Panc1 (cell line): ENCODE data around the gene VRTN. TPM values are rescaled to one million over a fixed set of nuclear protein-coding genes. Genes with fewer than 3 reads are reported as not detected.

ENCODE experiments used
- ATAC-seq: fragments of 200-7000 bp; cut with Tn5 transposase; 2 replicates; pipeline ENCODE4 v1.9.1; 2020; ENCODE audit warnings: mild to moderate bottlenecking, moderate library complexity
- BruUV-seq: library from RNA; stranded (reverse); fragments of 400-500 nt; replicated peaks from 2 replicates; lab custom pipeline; 2021; lab: Mats Ljungman, UMichigan
- CTCF ChIA-PET: fragments of 300-600 bp; sonication (Branson Sonifier 250); formaldehyde crosslinking; loops from one replicate; lab custom pipeline; 2022; ENCODE audit warnings: antibody characterized with exemption; lab: Charles Lee
- POLR2A ChIA-PET: fragments of 300-600 bp; sonication (Branson Sonifier 250); formaldehyde crosslinking; loops from one replicate; lab custom pipeline; 2022; ENCODE audit warnings: antibody characterized with exemption; lab: Charles Lee
- DNase-seq: peaks from one replicate; pipeline ENCODE4 v3.0.0-alpha.2; 2010; ENCODE audit warnings: low read depth, low spot score
- H3K27ac ChIP-seq: 2 replicates; pipeline ENCODE4 v1.5.1; 2011; ENCODE audit warnings: mild to moderate bottlenecking, low read length, inconsistent platforms
- H3K27me3 ChIP-seq: fragments of 200-500 bp; sonication (Bioruptor generic); 2 replicates; pipeline ENCODE4 v1.6.0; 2014; ENCODE audit warnings: low read length, inconsistent platforms; ENCODE audit not compliant: control insufficient read depth, insufficient read depth
- H3K36me3 ChIP-seq: fragments of 200-500 bp; sonication (Bioruptor generic); 2 replicates; pipeline ENCODE4 v1.5.1; 2014; ENCODE audit warnings: inconsistent platforms, mild to moderate bottlenecking, low read length, moderate library complexity; ENCODE audit not compliant: control insufficient read depth, insufficient read depth
- H3K4me1 ChIP-seq: 2 replicates; pipeline ENCODE4 v1.5.1; 2011; ENCODE audit warnings: inconsistent platforms, mild to moderate bottlenecking, low read length, moderate library complexity; ENCODE audit not compliant: control insufficient read depth, insufficient read depth
- H3K4me3 ChIP-seq, 2 experiments: 2 replicates each; pipeline ENCODE4 v1.5.1; 2011 to 2012; ENCODE audit warnings: low read depth in 2 of 2, low read length in 2 of 2, mild to moderate bottlenecking in 2 of 2, inconsistent platforms in 1 of 2, moderate library complexity in 1 of 2
- H3K9me3 ChIP-seq: fragments of 200-500 bp; sonication (Bioruptor generic); 2 replicates; pipeline ENCODE4 v1.5.1; 2014; ENCODE audit warnings: low read depth, mild to moderate bottlenecking, inconsistent platforms, low read length, moderate library complexity; ENCODE audit not compliant: control insufficient read depth, insufficient read depth
- CTCF ChIP-seq: fragments of 450-650 bp; IDR thresholded peaks from 2 replicates; pipeline ENCODE4 v1.5.1; 2017; ENCODE audit warnings: mild to moderate bottlenecking
- POLR2AphosphoS5 ChIP-seq: IDR thresholded peaks from 2 replicates; pipeline ENCODE4 v1.6.1; 2012; ENCODE audit warnings: mild to moderate bottlenecking, low read depth, low read length, moderate library complexity
- REST ChIP-seq, 2 experiments: IDR thresholded peaks; 2 replicates each; pipeline ENCODE4 v1.6.1; 2011 to 2012; ENCODE audit warnings: low read depth in 2 of 2, control low read depth in 1 of 2, low read length in 1 of 2, mild to moderate bottlenecking in 1 of 2, moderate library complexity in 1 of 2; ENCODE audit not compliant: insufficient read depth in 1 of 2
- SIN3A ChIP-seq: IDR thresholded peaks from 2 replicates; pipeline ENCODE4 v1.6.1; 2012; ENCODE audit warnings: low read depth, mild to moderate bottlenecking, low read length, moderate library complexity, borderline replicate concordance; ENCODE audit not compliant: insufficient read depth
- TCF7L2 ChIP-seq: IDR thresholded peaks from 2 replicates; pipeline ENCODE4 v1.6.1; 2011; ENCODE audit warnings: mild to moderate bottlenecking, low read depth, low read length, inconsistent platforms
- in situ Hi-C: cut with HindIII; loops from 2 replicates; pipeline ENCODE4 v1.10.0; 2016; ENCODE audit warnings: low sequenced_read_pairs, low pct_unique_long_range_greater_than_20kb
- intact Hi-C: fragments of 100-400 bp; cut with micrococcal nuclease; formaldehyde crosslinking; loops from one replicate; pipeline ENCODE4 v1.10.0; 2022; ENCODE audit not compliant: unreplicated experiment
- total RNA-seq: library from RNA; stranded (reverse); gene quantifications from one replicate; pipeline ENCODE4 v1.2.1, GENCODE V29; 2021; ENCODE audit not compliant: unreplicated experiment

VRTN gene
- total RNA-seq, 1 experiment from 2014 or later, result not detected

GRCh38 chr14:74407021-74407800 is 58.9 kb downstream of the VRTN start:
- BruUV-seq, result no TSS peak
- POLR2A ChIA-PET, result interaction anchor here (0.5 to 0.6 kb wide), 2 partner anchors 25 to 607 kb away, joined by 3 to 5 read pairs; no protein-coding TSS in a partner anchor
- no peak for ATAC-seq

GRCh38 chr14:74407801-74408154 is 59.5 kb downstream of the VRTN start:
- BruUV-seq, result no TSS peak
- TF ChIP-seq TCF7L2, result no peak
- no peak for TF ChIP-seq POLR2AphosphoS5
- TF ChIP-seq REST (IDR thresholded peaks at IDR 0.05; ENCODE audit: insufficient read depth in 1 of 2, low read depth in 2 of 2, low read length in 1 of 2), result no peak
- no peak for TF ChIP-seq SIN3A
- no peak for TF ChIP-seq CTCF
- H3K4me3 ChIP-seq, result no peak overlapping the region
- no peaks in the 10 kb centered on the region for H3K36me3 ChIP-seq
- H3K4me1 ChIP-seq, result no peaks in the 10 kb centered on the region
- intact Hi-C loops, result no loop called here
- POLR2A ChIA-PET, result interaction anchor here (0.6 kb wide), 1 partner anchor 607 kb away, joined by 3 read pairs; no protein-coding TSS in a partner anchor
- no peak overlapping the region for H3K27ac ChIP-seq
- CTCF ChIA-PET, result no interaction called here
- ATAC-seq, result no peak
- DNase-seq, result no peak
- H3K27me3 ChIP-seq, result no peaks in the 10 kb centered on the region
- in situ Hi-C loops, result no loop called here
- no peaks in the 10 kb centered on the region for H3K9me3 ChIP-seq

More at GRCh38 chr14:74407021-74407800, 58.9 kb downstream of the VRTN start:
- Histone ChIP-seq H3K27me3 (no peaks in the 10 kb centered on the region), H3K9me3 (no peaks in the 10 kb centered on the region), H3K4me3 (no peak overlapping the region), H3K36me3 (no peaks in the 10 kb centered on the region), H3K4me1 (no peaks in the 10 kb centered on the region), H3K27ac (no peak overlapping the region)
- CTCF ChIA-PET, result interaction anchor here (0.6 kb wide), 1 partner anchor 39 kb away, joined by 9 read pairs; no protein-coding TSS in a partner anchor
- intact Hi-C loops (no loop called here), in situ Hi-C loops (no loop called here)
- TF ChIP-seq POLR2AphosphoS5 (no peak), REST (IDR thresholded peaks at IDR 0.05; ENCODE audit: insufficient read depth in 1 of 2, low read depth in 2 of 2, low read length in 1 of 2) (no peak), SIN3A (no peak), TCF7L2 (no peak), CTCF (no peak)
- no peak for DNase-seq
